C4-2B (cell line): ENCODE measurements around the gene PCGF5.

Experiments
- ZFX ChIP-seq: fragments of 450-650 bp; IDR thresholded peaks from 2 replicates; pipeline ENCODE4 v1.6.1; 2017
- TF ChIP-seq, protein P1 (sequence below): fragments of 450-650 bp; conservative IDR thresholded peaks from 2 replicates; pipeline ENCODE4 v1.5.1; 2017; ENCODE audit warnings: mild to moderate bottlenecking

DNA sequence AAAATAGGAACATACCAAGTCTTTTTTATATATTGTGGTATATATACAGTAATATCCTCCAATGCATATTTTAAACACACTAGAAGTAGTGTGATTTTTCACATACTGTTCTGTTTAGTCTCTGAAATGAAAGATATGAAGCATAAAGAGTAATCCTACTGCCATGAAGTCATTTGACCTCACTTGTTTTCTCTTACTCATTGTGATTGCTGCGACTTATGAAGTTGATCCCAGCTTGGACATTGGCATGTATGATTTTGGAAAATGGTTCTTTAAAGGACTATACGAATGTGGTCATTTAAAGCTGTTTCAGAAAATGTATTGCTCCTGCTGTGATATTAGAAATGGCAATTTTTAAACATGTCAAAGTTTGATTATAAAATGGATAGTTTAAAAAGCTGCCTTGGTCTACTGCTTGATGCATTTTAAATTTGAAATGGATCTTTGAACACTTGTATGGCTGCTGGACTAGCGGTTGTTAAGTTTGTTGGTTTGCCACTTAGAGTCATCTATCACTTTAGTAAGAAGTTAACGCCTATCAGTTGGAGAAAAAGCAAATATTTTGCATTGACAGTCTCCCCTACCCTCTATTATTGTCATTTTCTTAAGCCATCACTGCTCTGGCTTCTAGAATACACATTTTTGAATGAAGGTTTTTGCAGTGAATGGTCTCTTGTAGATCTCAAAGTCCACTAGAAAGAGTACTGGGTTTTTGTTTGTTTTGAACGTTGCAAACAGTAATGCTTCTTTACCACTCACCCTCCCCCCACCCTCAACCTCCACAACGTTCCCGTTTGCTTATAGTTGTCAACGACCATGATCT is 881 bp upstream of the PCGF5 start:
- TF ChIP-seq, protein P1, sequence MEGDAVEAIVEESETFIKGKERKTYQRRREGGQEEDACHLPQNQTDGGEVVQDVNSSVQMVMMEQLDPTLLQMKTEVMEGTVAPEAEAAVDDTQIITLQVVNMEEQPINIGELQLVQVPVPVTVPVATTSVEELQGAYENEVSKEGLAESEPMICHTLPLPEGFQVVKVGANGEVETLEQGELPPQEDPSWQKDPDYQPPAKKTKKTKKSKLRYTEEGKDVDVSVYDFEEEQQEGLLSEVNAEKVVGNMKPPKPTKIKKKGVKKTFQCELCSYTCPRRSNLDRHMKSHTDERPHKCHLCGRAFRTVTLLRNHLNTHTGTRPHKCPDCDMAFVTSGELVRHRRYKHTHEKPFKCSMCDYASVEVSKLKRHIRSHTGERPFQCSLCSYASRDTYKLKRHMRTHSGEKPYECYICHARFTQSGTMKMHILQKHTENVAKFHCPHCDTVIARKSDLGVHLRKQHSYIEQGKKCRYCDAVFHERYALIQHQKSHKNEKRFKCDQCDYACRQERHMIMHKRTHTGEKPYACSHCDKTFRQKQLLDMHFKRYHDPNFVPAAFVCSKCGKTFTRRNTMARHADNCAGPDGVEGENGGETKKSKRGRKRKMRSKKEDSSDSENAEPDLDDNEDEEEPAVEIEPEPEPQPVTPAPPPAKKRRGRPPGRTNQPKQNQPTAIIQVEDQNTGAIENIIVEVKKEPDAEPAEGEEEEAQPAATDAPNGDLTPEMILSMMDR = no peak
- TF ChIP-seq ZFX = no peak
